ENCODE results near the gene GPATCH2L.

DNA sequence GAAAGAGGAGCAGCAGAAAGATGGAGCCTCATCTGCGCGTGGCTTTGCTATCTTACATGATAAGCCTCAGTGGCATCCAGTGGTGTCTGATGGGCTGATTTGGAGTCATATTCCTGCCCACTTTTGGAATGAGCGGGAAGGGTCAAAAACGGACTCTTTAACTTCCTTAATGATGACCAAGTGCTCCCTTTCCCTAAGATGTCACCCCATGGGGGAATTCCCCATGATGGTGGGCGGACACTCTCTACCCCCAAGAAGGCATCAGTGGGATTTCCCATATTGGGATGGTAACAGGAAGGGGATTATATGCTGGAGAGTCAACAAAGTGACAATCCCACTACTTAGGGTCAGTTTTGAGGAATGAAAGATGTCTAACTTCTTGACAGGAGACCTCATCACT is 110.9 kb downstream of the GPATCH2L start:
- TF ChIP-seq, protein P1, sequence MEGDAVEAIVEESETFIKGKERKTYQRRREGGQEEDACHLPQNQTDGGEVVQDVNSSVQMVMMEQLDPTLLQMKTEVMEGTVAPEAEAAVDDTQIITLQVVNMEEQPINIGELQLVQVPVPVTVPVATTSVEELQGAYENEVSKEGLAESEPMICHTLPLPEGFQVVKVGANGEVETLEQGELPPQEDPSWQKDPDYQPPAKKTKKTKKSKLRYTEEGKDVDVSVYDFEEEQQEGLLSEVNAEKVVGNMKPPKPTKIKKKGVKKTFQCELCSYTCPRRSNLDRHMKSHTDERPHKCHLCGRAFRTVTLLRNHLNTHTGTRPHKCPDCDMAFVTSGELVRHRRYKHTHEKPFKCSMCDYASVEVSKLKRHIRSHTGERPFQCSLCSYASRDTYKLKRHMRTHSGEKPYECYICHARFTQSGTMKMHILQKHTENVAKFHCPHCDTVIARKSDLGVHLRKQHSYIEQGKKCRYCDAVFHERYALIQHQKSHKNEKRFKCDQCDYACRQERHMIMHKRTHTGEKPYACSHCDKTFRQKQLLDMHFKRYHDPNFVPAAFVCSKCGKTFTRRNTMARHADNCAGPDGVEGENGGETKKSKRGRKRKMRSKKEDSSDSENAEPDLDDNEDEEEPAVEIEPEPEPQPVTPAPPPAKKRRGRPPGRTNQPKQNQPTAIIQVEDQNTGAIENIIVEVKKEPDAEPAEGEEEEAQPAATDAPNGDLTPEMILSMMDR (IDR thresholded peaks at IDR 0.05), result no peak
- TF ChIP-seq POLR2A (IDR thresholded peaks at IDR 0.05) (no peak), EP300 (IDR thresholded peaks at IDR 0.05) (no peak)
